ENCODE measurements around the gene GRIK4.

GRCh38 chr11:120603071-120603470 lies 91.5 kb downstream of the GRIK4 start:
- TF ChIP-seq ZMIZ1 (IDR thresholded peaks at IDR 0.05; ENCODE audit: low read depth in 2 of 2, low read length in 2 of 2) = no peak
- no peak for TF ChIP-seq ZC3H11A (IDR thresholded peaks at IDR 0.05; ENCODE audit: low read depth, low read length)
- TF ChIP-seq RB1 (IDR thresholded peaks at IDR 0.05; ENCODE audit: low read depth) = no peak
- TF ChIP-seq EZH2 (IDR thresholded peaks at IDR 0.05; ENCODE audit: borderline replicate concordance, low read depth, low read length) = no peak
- TF ChIP-seq FOXA1 (IDR thresholded peaks at IDR 0.05; ENCODE audit: borderline replicate concordance) = no peak
- TF ChIP-seq, protein P1, sequence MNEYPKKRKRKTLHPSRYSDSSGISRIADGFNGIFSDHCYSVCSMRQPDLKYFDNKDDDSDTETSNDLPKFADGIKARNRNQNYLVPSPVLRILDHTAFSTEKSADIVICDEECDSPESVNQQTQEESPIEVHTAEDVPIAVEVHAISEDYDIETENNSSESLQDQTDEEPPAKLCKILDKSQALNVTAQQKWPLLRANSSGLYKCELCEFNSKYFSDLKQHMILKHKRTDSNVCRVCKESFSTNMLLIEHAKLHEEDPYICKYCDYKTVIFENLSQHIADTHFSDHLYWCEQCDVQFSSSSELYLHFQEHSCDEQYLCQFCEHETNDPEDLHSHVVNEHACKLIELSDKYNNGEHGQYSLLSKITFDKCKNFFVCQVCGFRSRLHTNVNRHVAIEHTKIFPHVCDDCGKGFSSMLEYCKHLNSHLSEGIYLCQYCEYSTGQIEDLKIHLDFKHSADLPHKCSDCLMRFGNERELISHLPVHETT (CRISPR knock-in tag; conservative IDR thresholded peaks at IDR 0.05 in 1 of 2, IDR thresholded peaks at IDR 0.05 in 1 of 2) = no peak
- no peak for TF ChIP-seq CTCF (IDR thresholded peaks at IDR 0.05 in 2 of 3, conservative IDR thresholded peaks at IDR 0.05 in 1 of 3; ENCODE audit: insufficient read depth in 2 of 3, low read depth in 1 of 3, low read length in 3 of 3)
- TF ChIP-seq ZBTB17 (CRISPR knock-in tag; IDR thresholded peaks at IDR 0.05) = no peak
- TF ChIP-seq KDM1A (IDR thresholded peaks at IDR 0.05) = no peak
- TF ChIP-seq FOXP1 (CRISPR knock-in tag; IDR thresholded peaks at IDR 0.05) = no peak
- TF ChIP-seq L3MBTL2 (IDR thresholded peaks at IDR 0.05) = no peak
- TF ChIP-seq MEF2A (IDR thresholded peaks at IDR 0.05; ENCODE audit: control insufficient read depth, low read depth, low read length) = no peak
- no peak for TF ChIP-seq NFIC (IDR thresholded peaks at IDR 0.05)

Data from K562 (cell line).